Activated naive CD4-positive, alpha-beta T cell treated with anti-CD3 and anti-CD28 coated beads, Interleukin-2, amount 50 U/mL, for 24 hours (primary cell): ENCODE measurements around the gene VAPB.

Source experiments
- H3K27ac Mint-ChIP-seq: one replicate; pipeline ENCODE4 v1.8.0; 2021; ENCODE audit warnings: mild to moderate bottlenecking, mixed read lengths
- H3K27me3 Mint-ChIP-seq: one replicate; pipeline ENCODE4 v1.8.0; 2021; ENCODE audit warnings: mixed read lengths
- H3K36me3 Mint-ChIP-seq: one replicate; pipeline ENCODE4 v1.8.0; 2021; ENCODE audit warnings: mixed read lengths
- H3K4me1 Mint-ChIP-seq: one replicate; pipeline ENCODE4 v1.8.0; 2021; ENCODE audit warnings: mixed read lengths
- H3K4me3 Mint-ChIP-seq: one replicate; pipeline ENCODE4 v1.8.0; 2021; ENCODE audit warnings: mild to moderate bottlenecking, mixed read lengths
- H3K9me3 Mint-ChIP-seq: one replicate; pipeline ENCODE4 v1.8.0; 2021; ENCODE audit warnings: mixed read lengths

The VAPB gene

DNA sequence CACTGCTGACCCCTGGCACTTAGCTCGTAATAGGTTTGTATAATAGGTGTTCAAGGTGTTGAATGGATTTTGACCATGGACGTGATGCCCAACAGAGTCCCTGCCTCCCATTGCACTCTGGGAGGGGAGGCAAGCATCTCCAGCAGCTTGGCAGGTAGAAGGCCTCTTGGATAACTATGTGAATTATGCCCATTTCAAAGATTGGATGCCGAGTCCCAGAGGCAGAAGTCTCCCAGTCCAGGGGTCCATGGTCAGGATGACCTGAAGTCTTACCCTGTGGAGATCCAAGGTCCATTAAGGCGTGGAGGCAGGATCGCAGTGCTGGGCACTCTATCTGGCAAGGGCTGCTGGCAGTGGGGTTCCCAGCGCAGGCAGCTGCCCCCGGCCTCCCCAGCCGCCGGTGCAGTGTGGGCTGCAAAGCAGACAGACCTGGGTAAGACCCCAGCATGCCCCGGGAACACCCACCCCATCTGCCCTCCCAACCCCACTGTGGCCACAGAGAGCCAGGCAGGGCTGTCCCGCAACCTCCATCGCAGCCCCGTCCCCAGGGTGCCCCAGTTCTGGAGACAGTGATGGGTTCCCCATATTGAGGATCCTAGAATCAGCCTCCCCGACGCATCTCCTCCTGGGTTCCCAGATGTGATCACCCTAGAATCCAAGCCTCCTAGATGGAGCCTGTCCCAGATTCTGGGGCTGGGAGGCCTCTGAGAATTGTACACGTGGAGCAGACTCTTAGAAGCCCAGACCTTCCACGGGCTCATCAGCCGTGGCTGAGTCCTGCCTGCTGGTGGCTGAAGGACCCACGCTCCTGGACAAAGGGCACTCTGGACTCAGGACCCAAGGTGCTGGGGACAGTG, 81.5 kb downstream of the VAPB start:
- no peak overlapping the region for H3K4me3 Mint-ChIP-seq
- no peaks in the 10 kb centered on the region for H3K27me3 Mint-ChIP-seq
- H3K4me1 Mint-ChIP-seq, result no peaks in the 10 kb centered on the region
- no peak overlapping the region for H3K27ac Mint-ChIP-seq
- no peaks in the 10 kb centered on the region for H3K9me3 Mint-ChIP-seq
- H3K36me3 Mint-ChIP-seq, result no peaks in the 10 kb centered on the region

DNA sequence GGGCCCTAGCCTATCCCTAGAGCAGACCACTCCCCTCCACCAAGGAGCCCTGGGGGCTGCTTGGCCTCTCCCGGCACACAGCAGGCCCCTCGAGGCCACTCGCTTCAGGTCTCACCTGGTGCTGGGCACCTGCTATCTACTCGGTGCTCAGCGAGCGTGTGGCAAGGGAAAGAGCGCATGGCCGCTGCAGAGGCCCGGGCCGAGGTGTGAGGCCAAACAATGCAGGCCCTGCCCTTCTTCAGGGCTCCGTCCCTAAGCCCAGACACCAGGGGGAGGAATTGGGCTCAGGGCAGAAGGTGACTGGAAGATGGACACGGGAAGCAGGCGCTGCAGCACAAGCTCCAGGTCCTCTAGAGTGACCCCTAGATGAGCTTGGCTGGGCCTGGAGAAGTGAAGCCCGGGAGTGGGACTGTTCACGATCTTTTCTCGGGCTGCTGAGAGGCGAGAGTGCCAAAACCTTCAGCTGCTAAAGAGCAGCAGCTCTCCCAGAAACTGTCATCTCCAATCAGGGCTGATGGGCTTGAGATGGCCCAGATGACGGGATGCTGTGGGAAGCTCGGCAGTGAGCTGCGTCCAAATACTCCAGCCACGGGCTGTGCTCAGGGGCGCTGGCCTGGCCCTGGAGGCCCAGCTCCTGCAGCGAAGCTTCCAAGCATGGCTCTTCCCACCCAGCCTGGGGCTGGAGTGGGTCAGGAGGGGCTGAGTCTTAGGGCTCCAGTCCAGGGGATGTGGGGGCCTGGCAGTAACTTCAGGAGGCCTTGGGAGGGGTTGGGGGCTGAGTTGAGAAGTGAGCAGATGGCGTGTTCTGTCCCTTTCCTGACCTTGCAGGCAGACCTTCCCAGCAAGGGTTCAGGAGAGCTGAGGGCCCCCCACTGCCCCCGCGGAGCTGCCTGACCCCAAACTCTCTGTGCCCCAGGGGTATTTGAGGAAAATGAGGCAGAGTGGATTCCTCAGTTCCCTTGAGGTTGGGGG, 82.5 kb downstream of the VAPB start:
- Mint-ChIP-seq H3K9me3 (no peaks in the 10 kb centered on the region), H3K27ac (no peak overlapping the region), H3K36me3 (no peaks in the 10 kb centered on the region), H3K4me3 (no peak overlapping the region), H3K27me3 (no peaks in the 10 kb centered on the region), H3K4me1 (no peaks in the 10 kb centered on the region)

GRCh38 chr20:58472273-58473018, 83.4 kb downstream of the VAPB start:
- no peak overlapping the region for H3K4me3 Mint-ChIP-seq

GRCh38 chr20:58473453-58474425, 84.7 kb downstream of the VAPB start:
- H3K27me3 Mint-ChIP-seq, result no peaks in the 10 kb centered on the region
- no peak overlapping the region for H3K27ac Mint-ChIP-seq
- no peaks in the 10 kb centered on the region for H3K4me1 Mint-ChIP-seq
- H3K4me3 Mint-ChIP-seq, result no peak overlapping the region
- H3K36me3 Mint-ChIP-seq, result peaks cover 2% of the 10 kb centered on the region
- no peaks in the 10 kb centered on the region for H3K9me3 Mint-ChIP-seq

More at GRCh38 chr20:58472273-58473018, 83.4 kb downstream of the VAPB start:
- no peaks in the 10 kb centered on the region for H3K4me1 Mint-ChIP-seq
- H3K9me3 Mint-ChIP-seq, result no peaks in the 10 kb centered on the region
- H3K36me3 Mint-ChIP-seq, result no peaks in the 10 kb centered on the region
- no peaks in the 10 kb centered on the region for H3K27me3 Mint-ChIP-seq
- no peak overlapping the region for H3K27ac Mint-ChIP-seq

- Mint-ChIP-seq H3K27ac (no peak overlapping the region), H3K4me3 (no peak overlapping the region), H3K4me1 (no peaks in the 10 kb centered on the region), H3K9me3 (no peaks in the 10 kb centered on the region), H3K36me3 (peaks cover 2% of the 10 kb centered on the region), H3K27me3 (no peaks in the 10 kb centered on the region)
These were observed 86.4 kb downstream of the VAPB start for GRCh38 chr20:58475466-58475865.

GRCh38 chr20:58478141-58478805, 89.2 kb downstream of the VAPB start:
- H3K4me1 Mint-ChIP-seq, result peaks cover 8% of the 10 kb centered on the region
- H3K9me3 Mint-ChIP-seq, result no peaks in the 10 kb centered on the region
- no peak overlapping the region for H3K27ac Mint-ChIP-seq
- H3K27me3 Mint-ChIP-seq, result peaks cover 1% of the 10 kb centered on the region
- H3K36me3 Mint-ChIP-seq, result peaks cover 2% of the 10 kb centered on the region
- no peak overlapping the region for H3K4me3 Mint-ChIP-seq

GRCh38 chr20:58479726-58480440, 90.9 kb downstream of the VAPB start:
- Mint-ChIP-seq H3K4me1 (peaks cover 8% of the 10 kb centered on the region), H3K27me3 (peaks cover 1% of the 10 kb centered on the region), H3K27ac (no peak overlapping the region), H3K36me3 (peaks cover 2% of the 10 kb centered on the region), H3K9me3 (no peaks in the 10 kb centered on the region), H3K4me3 (no peak overlapping the region)

DNA sequence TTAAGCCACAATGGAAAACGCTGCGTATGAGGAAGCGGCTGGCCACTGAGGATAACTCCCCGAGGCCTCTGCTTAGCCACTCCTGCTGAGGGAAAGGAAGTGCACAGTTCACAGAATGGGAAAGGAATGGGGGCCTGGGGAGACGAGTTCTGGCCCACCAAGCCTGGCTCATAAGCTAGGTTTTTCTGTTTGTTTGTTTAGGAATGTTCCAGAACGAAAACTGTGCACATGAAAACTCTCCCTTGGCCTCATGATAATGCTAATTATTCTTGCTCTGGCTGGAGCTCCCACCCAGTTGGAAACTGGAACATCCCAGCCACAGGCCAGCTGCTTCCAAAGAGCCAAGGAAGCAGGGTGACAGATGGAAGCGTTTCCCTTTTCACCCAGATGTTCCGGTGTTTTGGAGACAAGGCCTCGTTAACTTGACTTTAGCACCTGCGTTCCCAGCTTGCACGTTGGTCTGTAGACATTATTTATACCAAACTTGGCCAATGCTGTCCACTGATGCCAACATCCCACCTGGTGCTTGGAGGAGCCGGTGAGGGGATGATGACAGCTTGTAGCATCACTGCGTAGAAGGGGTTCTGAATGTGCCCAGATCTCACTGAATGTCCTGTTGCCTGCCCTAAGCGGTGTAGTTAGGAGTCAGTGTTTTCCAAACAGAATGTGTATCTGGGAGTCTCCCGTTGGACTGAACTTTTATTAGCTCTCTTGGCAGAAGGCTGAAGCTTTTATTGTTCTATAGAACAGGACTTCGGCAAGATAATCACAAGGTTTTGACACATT, 91.7 kb downstream of the VAPB start:
- Mint-ChIP-seq H3K4me3 (no peak overlapping the region), H3K27me3 (peaks cover 1% of the 10 kb centered on the region), H3K27ac (no peak overlapping the region), H3K9me3 (peaks cover 3% of the 10 kb centered on the region), H3K36me3 (peaks cover 3% of the 10 kb centered on the region), H3K4me1 (peaks cover 8% of the 10 kb centered on the region)

DNA sequence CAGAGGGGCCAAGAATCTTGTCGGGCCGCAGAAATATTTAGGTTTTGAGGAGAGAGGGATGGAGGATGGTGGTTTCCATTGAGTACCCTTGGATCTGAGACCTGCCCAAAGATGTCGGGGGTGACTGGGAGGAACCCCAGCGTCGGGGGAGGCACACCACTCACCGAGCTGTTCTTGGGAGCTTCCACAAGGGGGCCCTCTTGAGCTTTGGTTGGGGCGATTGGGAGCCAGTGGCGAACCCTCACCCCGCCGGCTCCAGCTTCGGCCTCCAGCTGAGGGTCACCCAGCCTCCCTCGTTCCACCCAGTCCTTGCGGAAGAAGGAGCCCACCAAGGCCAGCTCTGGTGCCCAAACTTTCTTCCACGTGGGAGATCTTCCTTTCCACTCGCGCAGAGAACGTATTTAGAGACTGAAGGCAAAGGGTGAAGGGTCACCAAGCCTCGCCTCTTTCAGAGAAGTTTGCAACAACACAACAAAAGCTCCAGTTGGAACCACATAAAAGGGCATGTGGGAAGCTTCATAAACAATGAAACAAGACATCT, 92.5 kb downstream of the VAPB start:
- peaks cover 11% of the 10 kb centered on the region for H3K36me3 Mint-ChIP-seq
- H3K27ac Mint-ChIP-seq, result no peak overlapping the region
- peaks cover 4% of the 10 kb centered on the region for H3K27me3 Mint-ChIP-seq
- peak overlapping the region; percentile 39 for H3K4me3 Mint-ChIP-seq
- H3K4me1 Mint-ChIP-seq, result peaks cover 8% of the 10 kb centered on the region
- peaks cover 11% of the 10 kb centered on the region for H3K9me3 Mint-ChIP-seq

GRCh38 chr20:58482416-58482815, 93.4 kb downstream of the VAPB start:
- H3K4me3 Mint-ChIP-seq, result no peak overlapping the region
- peaks cover 11% of the 10 kb centered on the region for H3K36me3 Mint-ChIP-seq
- H3K27ac Mint-ChIP-seq, result no peak overlapping the region
- H3K4me1 Mint-ChIP-seq, result peaks cover 8% of the 10 kb centered on the region
- H3K27me3 Mint-ChIP-seq, result peaks cover 4% of the 10 kb centered on the region
- H3K9me3 Mint-ChIP-seq, result peaks cover 11% of the 10 kb centered on the region

- Mint-ChIP-seq H3K36me3 (peaks cover 11% of the 10 kb centered on the region), H3K27me3 (peaks cover 4% of the 10 kb centered on the region), H3K9me3 (peaks cover 11% of the 10 kb centered on the region), H3K4me1 (peaks cover 8% of the 10 kb centered on the region), H3K4me3 (no peak overlapping the region), H3K27ac (no peak overlapping the region)
These were observed 94.0 kb downstream of the VAPB start for GRCh38 chr20:58483051-58483450.

DNA sequence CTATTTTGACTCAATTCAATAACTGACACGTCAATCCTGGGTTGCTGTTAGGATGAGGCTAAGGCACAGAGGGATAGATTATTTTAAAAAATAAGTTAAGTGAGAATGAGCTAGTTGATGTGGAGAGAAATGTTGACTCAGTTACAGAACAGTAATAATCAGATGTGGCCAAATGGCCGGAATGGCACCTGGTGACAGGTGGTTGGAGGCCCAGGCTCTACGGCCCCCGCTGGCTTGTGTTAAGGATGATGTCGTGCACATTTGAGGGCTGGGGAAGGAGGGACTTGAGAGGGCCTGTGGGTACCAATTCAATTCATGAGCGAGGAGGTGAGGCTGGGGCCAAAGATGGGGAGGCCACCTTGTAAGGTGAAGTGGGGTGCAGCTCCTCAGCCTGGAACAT, 94.4 kb downstream of the VAPB start:
- Mint-ChIP-seq H3K4me1 (peaks cover 8% of the 10 kb centered on the region), H3K4me3 (no peak overlapping the region), H3K27ac (no peak overlapping the region), H3K36me3 (peaks cover 9% of the 10 kb centered on the region), H3K9me3 (peaks cover 12% of the 10 kb centered on the region), H3K27me3 (peaks cover 4% of the 10 kb centered on the region)

GRCh38 chr20:58485393-58485792, 96.4 kb downstream of the VAPB start:
- H3K27ac Mint-ChIP-seq, result no peak overlapping the region
- H3K36me3 Mint-ChIP-seq, result peaks cover 13% of the 10 kb centered on the region
- no peak overlapping the region for H3K4me3 Mint-ChIP-seq
- peaks cover 8% of the 10 kb centered on the region for H3K4me1 Mint-ChIP-seq
- H3K9me3 Mint-ChIP-seq, result peaks cover 18% of the 10 kb centered on the region
- H3K27me3 Mint-ChIP-seq, result peaks cover 4% of the 10 kb centered on the region
